ENCODE data around the gene WNT11.
A peak's percentile ranks its signal among the peaks of the same experiment; 100 is the strongest.

Gene WNT11

DNA sequence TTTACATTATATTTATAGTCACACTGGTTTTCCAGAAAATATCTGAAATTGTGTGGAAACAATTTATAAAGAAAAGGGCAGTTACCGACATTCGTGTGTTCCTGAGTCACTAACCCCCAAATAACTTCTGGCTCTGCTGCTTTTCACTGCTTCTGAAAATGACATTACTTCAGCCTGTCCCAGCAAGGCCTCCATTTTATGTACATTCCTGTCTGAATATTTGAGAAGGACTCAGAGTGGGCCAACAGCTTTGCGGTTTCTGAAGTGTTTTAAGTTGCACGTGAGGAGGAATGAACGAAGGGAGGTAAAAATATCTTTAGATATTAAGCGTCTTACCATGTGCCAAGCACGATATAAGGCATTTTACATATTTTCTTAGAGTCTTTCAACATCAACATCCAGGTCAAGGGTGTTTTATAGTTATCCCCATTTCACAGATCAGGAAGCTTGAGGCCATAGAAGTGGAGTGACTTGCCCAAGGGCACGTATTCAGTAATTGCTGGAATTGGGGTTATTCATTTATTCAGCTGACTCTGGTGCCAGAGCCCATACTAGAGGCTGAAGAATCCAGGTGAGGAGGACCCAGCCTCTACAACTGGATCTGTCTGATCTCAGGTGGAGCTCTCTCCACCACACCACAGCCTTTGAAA, 30.8 kb upstream of the WNT11 start:
- no peak for DNase-seq

- peak; percentile 22 for DNase-seq
These were observed 30.0 kb upstream of the WNT11 start for GRCh38 chr11:76236092-76236999.

GRCh38 chr11:76235233-76236091, 29.2 kb upstream of the WNT11 start:
- peak; percentile 94 for DNase-seq

DNA sequence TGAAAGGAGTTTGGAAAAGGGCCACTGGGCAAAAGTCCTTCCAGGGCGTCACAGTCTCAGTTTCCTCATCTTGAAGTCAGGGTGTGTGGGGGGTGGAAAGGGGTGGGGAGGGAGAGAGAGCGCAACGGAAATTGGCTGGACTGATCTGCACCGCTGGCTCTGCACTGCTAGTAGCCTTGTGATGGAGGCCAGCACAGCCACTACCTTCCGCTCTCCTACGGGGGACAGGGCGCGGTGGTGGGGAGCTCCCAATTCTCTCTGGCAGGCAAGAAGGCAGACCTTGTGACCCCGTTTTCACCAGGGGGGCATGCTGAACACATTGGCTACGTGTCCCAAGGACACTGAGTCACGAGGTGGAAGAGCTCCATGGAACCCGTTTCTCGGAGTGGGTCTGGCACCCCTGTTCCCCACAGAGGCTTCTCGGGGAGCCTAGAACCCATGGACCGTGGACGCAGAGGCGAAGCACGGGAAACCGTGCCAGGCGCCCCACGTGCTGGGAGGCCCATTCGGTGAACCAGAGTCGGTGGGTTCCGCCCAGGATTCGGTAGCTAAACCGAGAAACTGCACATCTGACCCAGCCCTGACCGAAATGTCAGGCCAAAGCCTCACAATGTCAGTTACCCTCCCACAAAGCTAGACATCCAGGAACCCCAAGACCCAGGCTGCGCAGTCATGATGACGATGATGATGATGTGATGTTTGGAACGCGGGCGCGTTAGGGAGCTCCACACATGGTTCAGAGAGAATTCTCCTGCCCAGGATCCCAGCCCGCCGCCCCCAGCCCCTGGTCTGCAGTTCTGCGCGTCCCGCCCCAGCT, 28.3 kb upstream of the WNT11 start:
- DNase-seq = peak; percentile 24

- no peak for DNase-seq
These were observed 27.7 kb upstream of the WNT11 start for GRCh38 chr11:76234021-76234415.

DNA sequence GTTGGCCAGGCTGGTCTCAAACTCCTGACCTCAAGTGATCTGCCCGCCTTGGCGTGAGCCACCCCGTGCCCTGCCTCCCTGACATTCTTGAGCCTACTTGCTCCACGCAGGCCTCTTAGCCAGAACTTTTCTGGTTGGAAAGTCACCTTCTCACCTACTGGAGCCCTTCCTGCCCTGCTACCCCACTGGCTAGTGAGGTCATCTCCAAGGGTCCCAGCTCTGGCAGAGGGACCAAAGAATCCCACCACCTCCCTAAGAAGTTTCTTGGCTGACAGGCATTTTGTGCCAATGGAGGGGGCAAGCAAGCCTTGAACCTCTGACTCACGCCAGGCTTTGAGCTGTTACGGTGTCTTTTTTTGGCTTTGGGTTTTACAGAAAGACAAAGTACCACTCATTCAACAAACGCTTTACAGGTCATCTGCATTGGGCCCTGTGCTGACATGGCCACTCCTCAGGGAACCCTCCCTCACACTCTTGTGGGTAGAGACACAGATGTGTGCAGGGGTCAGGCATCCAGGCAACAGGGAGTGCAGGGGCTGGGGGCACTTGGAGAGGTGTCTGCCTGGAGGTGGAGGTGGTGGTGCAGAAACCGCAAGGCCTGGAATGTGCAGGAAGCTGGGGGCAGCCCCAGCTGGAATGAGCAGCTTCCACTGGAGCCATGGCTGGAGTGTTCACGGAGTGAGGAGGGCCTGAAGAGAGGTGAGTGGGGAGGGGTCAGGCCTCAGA, 27.1 kb upstream of the WNT11 start:
- DNase-seq = no peak

DNA sequence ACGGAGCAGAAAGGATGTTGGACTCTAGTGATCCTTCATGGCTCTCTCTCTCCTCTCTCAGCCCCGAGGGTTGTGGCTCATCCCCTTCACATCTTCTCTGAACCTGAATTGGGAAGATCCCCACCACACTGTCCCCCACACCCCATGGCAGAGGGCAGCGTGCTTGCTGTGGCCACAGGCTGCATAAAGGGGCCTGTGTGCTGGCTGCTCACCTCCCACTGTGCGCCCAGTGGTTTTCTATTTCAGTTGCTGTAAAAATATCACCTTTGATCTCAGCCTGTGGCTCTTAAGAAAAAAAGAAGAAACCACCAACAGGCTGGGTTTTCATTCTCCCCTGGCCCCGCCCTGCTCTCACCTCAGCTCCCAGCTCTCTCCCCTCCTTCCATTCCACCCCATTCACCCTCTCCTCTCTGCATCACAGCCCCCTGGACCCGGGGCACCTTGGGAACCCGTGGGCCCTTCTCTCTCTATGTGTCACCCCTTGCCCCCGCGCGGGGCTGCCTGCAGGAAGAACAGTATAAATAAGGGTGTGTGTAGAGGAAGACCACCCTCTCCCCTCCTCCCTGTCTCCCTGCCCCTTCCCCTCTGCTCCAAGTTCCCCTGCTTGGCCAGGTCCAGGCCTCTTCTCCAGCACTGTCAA, 25.8 kb upstream of the WNT11 start:
- peak; percentile 66 for DNase-seq

DNA sequence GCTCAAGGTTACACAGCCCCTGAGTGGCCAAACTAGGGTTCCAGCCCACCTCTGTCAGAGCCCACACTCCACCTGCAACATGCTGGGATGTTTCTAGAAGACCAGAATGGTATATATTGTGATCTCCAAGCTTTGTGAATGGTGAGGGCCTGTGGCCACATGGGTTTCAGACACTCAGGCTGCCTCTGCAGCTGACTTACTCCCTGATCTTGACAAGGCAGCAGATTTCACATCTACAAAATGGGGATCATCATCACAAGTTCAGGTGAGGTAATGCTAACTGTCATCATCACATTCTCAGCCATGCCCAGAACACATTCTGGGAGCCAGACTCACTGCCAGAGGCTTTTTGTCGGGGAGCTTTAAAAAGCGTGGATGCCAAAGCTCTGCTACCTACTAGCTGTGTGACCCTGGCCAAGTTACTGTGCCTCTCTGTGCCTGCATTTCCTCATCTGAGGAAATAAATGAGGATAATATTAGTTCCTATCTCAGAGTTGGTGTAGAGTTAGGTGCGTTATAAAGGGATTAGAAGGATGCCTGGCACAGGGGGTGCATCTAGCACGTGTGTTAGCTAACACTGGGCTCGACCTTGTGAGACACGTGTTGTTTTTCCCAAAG, 24.9 kb upstream of the WNT11 start:
- DNase-seq = no peak

GRCh38 chr11:76230392-76230791, 24.1 kb upstream of the WNT11 start:
- no peak for DNase-seq

DNA sequence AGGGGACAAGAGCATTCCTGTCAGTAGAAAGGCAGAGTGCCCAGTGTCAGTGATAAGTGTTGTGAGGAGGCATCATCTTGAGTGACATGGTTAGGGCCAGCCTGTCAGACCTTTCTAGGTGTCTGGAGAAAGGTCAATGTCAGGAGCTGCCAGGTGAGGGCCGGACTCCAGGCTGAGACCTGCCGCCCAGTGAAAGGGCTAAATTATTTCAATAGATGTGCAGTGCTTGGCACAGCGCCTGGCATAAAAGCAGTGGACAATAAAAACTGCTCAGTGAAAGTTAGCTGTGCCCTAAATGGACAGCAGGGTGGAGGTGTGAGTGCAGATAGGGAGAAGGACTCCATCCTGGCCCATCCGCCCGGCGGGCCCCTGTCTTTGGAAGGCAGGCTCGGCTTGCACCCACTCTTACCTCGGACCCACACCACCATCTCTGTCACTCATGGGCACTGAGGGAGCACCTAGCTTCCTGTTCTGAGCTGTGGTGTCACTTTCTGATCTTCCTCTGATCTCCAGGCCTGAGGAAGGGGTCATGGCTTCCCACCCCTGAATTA, 23.5 kb upstream of the WNT11 start:
- no peak for DNase-seq

- DNase-seq = no peak
These were observed 22.5 kb upstream of the WNT11 start for GRCh38 chr11:76228875-76229149.

DNA sequence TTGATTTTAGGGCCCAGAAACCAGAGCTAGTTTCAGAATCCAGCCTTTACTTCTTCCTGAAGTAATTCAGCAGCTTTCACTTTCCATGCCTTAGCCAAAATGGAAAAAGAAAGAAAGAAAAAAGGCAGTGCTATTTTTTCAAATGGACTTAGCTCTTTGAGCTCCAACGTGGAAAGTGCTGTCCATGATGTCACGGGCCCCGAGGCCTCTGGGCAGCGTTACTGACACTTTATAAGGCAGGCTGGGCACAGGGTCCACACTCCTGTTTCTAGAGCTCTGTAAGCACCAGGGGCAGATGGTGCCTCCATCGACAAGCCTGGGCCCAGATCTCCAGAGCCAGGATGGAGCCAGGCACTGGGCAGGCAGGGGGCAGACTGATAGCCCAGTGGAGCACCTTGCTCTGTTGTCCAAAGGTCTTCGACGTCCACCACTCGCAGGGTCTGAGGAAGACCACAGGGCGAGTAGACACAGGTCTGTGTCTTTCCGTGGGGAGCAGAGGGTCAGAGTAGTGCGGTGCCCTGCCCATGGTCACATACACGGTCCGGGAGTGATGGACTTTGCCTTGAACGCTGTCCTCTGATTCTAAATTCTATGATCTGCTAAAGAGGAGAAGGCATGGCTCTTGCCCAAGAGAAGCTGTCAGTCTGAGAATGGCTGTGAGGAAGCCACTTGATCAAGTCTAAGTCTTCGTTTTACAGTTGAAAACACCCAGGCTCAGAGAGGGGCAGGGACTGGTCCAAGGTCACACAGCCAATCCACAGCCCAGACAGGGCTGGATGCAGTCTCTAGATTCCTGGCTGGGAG, 22.0 kb upstream of the WNT11 start:
- no peak for DNase-seq

GRCh38 chr11:76226626-76227025, 20.3 kb upstream of the WNT11 start:
- DNase-seq = no peak

- DNase-seq = no peak
These were observed 18.9 kb upstream of the WNT11 start for GRCh38 chr11:76225122-76225611.

GRCh38 chr11:76224461-76225121, 18.3 kb upstream of the WNT11 start:
- no peak for DNase-seq

- DNase-seq = no peak
These were observed 15.1 kb upstream of the WNT11 start for GRCh38 chr11:76221365-76221764.

GRCh38 chr11:76219243-76219642, 12.9 kb upstream of the WNT11 start:
- no peak for DNase-seq

DNA sequence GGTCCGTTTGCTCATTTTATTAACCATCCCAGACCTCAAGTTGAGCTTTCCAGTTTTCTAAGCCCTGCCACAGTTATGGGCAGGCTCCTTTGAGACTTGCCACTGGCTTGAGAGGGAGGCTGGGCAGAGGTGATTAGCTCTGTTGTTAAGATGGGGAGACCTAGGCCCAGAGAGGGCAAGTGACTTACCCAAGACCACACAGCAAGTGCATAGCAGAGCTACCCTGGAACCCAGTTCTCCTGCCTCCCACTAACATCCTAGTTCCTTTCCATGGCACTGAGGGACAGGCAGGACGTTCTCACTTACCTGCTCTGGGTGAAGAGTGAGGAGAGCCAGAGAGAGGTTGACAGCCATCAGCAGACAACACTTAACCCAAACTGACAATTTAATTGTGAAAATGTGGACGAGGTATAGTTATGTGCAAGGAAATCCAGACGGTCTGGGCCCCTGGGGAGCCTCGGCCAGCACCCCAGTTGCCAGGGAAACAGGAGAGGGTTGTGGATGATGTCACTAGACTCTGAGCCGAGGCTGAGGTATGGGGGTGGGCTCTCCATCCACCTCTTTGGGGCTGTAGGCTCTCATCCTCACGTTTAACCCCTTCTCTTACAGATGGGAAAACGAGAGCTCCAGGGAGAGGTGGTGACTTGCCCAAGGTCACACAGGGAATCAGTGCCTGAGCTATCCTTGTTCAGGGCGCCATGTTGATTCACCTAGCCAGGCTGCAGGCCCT, 12.3 kb upstream of the WNT11 start:
- no peak for DNase-seq

Data from CD4-positive, alpha-beta T cell treated with Interleukin-21 for 1 hour (primary cell).